Testis (tissue), 2 donors: ENCODE data around the gene UBL5.

Experiments used
- CTCF ChIP-seq, 3 experiments: fragments of 450-650 bp in 2 of 3; fragments of 200-600 bp in 1 of 3; sonication (generic) in 1 of 3; IDR thresholded peaks; one replicate each; pipeline ENCODE4 v1.5.1; 2016 to 2019; ENCODE audit warnings: antibody characterized with exemption in 3 of 3, mild to moderate bottlenecking in 2 of 3, moderate library complexity in 1 of 3
- POLR2A ChIP-seq: fragments of 450-650 bp; IDR thresholded peaks from one replicate; pipeline ENCODE4 v1.6.1; 2017; ENCODE audit warnings: antibody characterized with exemption, mild to moderate bottlenecking, moderate library complexity

GRCh38 chr19:9860407-9860806, 32.7 kb downstream of the UBL5 start:
- TF ChIP-seq CTCF (IDR thresholded peaks at IDR 0.05): no peak
- no peak for TF ChIP-seq POLR2A
